Measurements from ENCODE around the gene MSH2.

MSH2 gene

DNA sequence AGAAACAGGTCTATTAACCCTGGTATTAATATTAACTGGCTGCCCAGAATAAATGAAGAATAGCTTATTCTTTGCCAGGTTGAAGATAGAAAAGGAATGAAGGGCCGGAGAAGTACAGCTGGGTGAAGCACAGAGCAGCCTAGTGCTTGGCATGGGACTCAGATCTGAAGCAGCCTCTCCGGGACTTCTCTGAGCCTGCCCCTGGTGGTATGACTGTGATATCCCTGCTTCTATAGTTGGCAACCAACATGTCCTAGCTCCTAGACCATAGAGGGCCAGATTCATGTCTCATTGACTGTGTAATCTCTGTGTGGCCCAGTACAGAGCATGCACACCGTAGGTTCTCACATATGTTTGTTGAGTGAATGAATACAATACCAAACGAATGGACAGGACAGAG lies 107.8 kb downstream of the MSH2 start:
- DNase-seq, result no peak

DNA sequence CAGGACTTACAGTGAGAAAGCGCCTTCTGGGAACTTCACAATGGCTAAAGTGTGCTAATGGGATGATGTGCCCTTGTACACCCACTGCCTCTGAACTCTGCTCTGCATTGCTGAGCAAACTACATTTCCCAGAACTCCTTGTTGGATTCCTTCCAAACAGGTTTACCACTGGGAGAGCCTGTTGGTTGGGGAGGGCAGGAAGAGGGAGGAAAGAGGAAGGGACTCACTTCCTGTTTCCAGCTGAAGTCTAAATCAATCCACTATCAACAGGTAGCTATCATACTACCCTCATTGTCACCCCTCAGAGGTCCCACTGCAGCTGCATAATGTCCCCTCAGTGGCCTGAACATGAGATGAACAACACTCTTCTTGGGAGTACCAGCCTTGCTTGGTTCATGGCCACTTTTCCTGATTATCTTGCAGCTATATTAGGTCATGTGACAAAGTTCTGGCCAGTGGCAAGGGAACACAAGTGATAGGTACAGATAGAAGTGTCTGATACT lies 109.7 kb downstream of the MSH2 start:
- DNase-seq, result no peak

DNA sequence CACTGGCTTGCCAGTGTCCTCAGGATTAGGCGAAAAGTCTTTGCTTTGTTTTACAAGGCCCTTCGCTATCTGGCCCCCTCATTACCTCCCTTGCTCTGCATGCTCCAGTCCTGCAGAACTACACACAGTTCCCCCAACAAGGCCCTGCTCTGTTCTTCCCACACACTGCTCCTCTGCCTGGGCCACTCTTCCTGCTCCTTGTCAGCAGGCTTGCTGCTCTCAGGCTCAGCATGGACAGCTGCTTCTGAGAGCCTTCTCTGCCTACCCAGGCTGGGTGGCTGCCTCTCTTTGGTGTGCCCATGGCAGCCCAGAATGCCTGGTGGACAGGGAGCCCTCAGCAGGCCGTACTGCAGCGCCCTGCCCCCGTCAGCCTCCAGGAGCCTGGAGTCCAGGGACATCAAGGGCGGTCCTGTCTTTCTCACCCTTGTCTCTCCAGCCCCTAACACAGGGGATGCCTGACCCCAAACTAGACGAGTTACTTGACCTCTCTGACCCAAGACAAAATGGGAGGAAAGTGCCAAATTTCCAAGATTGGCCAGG lies 111.1 kb downstream of the MSH2 start:
- no peak for DNase-seq

DNA sequence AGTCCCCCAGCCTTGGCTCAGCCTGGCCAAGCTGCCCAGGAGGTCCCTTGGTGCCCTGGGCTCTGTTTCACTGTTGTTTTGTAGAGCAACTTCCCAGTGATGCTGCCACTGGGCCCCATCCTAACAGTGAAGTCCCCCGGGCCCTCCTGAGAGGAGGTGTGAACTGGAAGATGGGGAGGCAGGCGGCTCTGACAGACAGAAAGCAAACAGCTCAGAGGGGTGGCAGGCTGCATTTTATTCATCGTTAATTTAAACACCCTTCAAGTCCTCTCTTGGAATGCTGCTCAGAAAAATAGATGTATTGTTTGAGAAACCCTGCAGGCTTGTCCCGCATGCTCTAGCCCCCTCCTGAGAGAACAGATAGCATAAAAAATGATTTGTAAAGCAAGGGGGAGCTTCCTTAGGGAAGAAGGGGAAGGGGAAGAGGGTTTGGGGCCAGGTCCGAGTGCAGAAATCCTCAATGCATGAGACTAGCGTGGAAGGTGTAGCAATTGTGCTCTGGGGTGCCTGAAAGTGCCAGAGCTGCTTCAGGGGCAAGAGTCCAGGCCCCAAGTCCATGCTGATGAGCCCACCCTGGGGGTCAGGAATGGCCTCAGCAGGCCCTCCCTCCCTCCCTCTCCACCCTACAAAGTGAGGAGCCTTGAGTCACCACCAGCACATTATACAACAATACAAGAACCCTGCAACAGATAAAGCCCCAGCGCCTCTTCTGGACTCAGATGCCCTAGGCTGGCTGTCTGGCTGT lies 113.6 kb downstream of the MSH2 start:
- no peak for DNase-seq

DNA sequence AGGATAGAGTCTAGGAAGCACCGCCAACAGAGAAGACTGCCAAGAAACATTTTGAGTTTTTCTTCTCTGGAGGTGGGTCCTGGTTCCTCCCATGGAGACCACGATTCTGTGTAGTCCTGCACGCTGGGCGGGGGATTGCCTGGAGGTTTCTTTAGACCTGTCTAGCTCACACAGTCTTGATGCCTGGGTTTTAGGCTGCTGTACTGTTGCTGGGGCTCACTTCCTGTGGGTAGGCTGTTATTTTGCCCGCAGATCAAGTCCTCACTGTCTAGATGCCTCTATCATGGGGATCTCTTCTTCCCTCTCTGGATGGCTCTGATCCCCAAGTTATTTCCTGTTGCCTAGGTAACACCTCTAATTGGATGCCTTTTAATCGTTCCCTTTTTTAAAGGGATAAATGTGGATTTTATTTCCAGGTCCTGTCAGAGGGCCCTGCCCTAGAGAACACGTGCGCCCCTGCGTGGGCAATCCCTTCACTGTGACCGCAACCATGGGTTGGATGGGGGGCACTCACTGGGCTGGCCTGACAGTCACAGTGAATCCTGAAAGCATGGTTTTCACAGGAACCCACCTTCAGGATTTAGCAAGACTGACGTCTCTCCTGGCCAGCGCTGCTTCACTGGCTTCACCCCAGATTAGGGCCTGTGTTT lies 115.7 kb downstream of the MSH2 start:
- no peak for DNase-seq

DNA sequence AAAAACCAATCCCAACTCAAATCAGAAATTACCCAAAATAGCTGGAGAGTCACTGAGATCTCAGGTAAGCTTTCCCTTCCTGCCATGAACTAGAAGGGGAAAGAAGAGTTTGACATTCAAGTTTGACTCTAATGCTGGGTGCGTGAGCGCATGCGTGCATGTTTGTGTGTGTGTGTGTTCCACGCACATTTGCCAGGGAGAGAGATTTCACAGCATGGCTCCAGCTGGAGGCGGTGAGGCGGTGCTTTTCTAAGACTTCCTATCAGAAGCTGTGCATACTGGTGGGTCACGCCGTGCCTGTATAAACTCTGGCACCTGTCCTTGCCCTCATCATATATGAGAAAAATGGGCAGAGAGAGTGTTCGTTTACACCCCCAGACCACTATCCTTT lies 116.2 kb downstream of the MSH2 start:
- no peak for DNase-seq

DNA sequence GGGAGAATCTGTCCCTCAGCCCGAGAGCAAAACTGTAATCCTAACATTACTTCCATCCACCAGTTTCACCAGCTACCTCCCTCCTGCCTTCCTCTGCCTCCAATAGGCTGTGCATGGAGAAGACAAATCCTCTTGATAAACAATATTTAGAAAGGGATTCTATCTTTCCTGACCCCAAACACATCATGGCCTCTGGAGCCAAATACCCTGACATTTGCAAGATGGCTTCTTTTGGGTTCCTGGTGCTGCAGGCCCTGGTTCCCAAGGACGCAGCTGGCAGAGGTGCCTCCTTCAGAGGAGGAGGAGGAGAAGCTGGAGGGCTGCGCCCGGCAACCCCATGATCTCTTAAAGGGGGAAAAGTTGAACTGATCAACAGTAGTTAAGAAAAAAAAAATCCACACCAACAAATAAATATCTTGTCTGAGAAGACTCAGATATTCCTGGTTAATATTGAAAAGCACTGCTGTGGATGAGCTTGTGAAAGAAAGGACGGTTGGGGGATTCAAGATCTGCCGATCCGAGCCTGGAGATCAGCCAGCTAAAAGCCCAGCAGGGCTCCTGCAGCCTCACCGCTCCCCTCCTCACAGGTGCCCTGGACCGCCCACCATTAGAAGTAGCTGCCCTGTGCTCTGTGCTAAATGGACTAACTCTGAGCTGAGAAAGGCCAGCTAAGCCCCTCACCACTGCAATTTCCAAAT lies 116.8 kb downstream of the MSH2 start:
- DNase-seq, result no peak

DNA sequence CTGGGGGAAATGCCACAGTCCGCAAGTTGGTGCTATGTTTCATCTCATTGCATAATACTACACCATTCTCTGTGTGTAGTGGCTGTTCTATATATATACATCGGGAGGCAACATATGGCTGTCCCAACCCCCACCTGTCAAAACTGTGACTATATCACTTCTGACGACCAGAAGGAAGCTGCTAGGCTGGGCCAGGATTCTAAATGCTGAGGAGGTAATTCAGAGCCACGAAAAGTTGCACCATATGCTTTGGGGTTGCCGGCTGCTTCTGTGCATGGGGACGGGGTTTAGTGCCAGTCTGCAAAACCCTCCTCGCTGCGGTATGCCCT lies 117.3 kb downstream of the MSH2 start:
- DNase-seq, result no peak

DNA sequence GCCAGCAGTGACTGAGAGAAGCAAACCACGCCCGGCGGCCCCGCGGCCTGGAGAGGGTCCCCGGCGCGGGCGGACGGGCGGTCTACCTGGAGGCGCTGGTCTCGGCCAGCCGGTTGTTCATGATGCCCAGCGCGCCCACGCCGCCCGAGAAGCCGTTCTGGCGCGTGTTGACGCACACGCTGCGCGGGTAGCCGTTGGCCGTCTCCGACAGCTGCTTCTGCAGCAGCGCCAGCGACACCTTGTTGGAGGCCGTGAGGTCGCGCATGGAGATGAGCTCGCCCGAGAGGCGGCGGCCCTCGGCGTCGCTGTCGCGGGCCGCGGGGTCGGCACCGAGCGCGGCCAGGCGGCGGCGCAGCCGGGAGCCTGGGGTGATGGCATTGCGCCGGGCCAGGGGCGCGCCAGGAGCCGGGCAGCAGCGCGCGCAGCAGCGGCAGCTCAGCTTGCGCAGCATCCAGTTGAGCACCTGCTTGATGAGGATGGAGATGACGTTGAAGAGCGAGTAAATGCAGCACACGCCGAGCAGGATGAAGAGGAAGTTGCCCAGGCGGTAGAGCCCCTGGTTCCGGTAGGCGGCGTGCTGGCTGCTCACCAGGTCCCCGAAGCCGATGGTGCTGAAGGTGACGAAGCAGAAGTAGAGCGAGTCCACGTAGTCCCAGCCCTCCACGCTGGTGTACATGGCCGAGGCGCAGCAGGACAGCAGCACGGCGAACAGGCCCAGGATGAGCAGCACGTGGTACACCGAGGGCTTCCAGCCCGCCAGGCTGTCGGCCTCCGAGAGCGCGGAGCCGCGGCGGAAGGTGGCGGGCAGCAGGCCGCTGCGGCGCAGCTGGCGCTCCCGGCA lies 118.1 kb downstream of the MSH2 start:
- peak; percentile 74 for DNase-seq

DNA sequence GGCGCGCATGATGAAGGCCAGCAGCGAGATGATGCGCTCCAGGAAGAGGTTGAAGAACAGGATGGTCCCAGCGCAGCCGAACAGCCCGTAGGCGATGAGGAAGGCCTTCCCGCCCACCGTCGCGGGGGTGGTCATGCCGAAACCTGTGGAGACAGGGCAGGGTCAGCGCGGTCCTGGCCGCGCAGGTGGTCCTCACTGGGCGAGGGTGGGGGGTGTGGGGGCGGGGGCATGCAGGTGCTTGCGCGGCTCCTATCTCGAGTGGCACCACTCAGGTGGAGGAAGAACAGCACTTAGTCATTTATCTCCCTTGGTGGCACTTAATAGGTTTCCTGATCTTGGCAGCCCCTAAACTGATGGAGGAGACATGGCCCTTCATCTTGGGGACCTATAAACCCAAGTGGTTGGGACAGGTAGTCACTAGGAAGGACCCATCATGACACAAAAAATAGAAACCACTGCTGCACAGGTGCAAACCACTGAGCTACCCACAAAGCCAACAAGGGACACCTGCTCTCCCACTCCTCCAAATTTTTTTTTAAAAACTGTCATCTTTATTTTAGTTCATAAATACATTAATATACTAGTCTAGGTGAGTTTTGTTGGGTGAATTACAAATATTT lies 118.8 kb downstream of the MSH2 start:
- DNase-seq, result no peak

DNA sequence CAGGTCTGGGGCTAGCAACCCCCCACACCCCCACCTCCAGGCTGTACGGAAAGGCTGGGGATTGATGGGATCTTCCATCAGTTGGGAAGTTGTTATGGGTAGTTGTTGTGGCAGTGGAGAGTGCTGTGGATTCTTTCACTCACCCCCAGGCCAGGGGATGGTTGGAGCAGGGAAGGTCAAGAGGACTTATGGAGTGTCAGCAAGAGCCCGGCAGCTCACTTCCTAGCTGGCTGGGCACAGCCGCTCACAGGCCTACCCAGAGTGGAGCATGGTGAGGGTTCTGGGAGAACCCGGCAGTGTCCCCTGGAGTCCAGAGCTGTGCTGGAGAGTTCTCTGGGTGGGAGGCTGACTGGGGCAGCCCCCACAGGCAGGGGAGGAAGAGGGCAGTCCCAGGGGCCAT lies 122.2 kb downstream of the MSH2 start:
- no peak for DNase-seq

DNA sequence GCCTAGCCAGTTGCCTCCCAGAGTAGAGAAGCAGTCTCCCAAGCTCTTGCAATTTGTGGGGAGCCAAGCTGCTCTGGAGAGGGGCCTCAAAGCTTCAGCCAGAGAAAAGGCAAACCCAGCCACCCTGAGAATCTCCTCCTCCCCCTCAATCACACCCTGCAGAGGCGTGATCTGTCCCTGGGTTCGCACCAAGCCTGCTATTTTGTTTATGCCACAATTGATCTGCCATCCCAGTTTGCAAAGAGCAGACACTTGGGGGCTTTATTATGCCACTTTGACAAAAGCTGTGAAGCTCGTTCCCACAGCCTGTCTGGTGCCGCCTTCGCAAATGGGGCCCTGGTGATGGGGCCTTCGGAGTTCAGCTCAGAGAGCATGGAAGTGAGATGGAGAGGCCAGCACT lies 125.5 kb downstream of the MSH2 start:
- DNase-seq, result no peak

DNA sequence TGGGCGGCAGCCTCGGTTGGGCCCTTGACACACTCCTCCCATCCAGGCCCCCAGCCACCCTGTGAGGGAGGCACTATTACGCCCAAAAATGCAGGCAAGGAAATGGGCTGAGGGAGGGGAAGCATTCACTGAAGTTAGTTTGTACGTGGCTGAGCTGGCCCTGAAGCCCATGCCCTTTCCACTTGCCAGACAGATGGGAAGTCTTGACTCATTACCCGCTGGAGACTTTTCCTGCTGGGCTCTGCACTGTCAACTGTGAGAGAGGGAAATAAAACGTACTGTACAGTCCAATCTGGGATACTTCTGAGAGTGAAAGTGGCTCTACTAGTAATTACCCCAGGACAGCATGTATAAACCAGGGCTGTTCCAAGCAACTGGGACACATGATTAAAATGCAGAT lies 125.9 kb downstream of the MSH2 start:
- no peak for DNase-seq

DNA sequence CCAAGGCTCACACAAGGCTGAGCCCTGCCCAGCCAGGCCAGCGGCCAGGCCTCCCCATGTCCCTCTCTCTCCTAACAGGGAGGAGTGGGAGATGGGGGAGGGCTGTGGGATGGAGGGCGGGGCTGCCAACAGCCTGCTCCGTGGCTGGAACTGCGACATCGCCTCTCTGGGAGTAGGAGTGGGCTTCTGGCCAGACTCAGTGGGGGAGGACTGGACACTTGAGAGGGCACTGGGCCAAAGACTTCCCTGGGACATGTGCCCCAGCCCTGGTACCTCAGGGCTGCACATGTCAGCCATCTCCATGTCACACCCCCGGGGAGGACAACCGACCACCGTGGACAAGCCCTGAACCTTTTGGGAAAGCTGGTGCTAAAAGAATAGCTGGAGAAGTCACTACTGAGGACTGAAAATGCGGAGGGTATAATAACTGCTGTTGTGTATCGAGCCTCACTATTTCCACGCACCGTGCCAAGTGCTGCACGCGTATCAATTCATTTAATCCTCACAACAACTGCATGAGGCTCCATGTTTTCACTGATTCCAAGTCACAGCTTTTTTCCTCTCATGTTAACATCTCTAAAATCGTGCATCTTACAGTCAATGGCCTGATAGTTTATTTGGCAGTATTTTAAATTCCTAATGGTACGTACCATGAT lies 127.3 kb downstream of the MSH2 start:
- no peak for DNase-seq

DNA sequence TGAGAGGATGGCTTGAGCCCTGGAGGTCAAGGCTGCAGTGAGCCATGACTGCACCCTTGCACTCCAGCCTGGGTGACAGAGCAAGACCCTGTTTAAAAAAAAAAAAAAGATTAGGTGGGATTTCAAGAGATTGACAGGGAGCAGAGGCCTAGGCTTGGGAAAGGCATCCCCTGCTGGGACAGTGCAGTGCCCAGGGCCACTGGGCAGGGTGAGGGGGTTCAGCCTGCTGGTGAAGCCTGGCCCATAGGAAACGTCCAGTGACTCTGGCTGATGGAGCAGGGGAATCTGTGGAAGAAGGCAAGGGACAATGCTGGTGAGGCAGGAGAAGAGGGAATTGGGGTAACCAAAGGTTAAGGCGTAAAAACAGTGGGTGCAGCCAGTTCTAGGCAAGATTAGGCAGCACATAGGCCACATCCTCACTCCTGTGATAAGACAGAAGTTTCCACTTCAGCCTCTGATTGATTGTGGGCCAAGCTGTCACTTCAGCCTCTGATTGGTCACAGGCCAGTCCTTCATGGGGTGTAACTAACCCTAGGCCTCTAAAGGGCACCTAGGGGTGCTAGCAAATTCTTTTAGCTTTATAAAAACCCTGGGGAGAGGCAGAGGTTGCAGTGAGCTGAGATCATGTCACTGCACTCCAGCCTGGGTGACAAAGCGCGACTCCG lies 128.6 kb downstream of the MSH2 start:
- no peak for DNase-seq
